ENCODE data around the gene AP4B1. TPM values are rescaled to one million over a fixed set of nuclear protein-coding genes. Genes with fewer than 3 reads are reported as not detected.

Gene AP4B1
- polyA plus RNA-seq, 1 donor from 2014 or later: 178 TPM

GRCh38 chr1:113916974-113917373, 12.4 kb upstream of the AP4B1 start (continued):
- TF ChIP-seq EZH2 (IDR thresholded peaks at IDR 0.05; ENCODE audit: borderline replicate concordance, insufficient read depth, low read length, poor library complexity, severe bottlenecking) (no peak), TAF1 (IDR thresholded peaks at IDR 0.05; ENCODE audit: low read depth) (no peak)

DNA sequence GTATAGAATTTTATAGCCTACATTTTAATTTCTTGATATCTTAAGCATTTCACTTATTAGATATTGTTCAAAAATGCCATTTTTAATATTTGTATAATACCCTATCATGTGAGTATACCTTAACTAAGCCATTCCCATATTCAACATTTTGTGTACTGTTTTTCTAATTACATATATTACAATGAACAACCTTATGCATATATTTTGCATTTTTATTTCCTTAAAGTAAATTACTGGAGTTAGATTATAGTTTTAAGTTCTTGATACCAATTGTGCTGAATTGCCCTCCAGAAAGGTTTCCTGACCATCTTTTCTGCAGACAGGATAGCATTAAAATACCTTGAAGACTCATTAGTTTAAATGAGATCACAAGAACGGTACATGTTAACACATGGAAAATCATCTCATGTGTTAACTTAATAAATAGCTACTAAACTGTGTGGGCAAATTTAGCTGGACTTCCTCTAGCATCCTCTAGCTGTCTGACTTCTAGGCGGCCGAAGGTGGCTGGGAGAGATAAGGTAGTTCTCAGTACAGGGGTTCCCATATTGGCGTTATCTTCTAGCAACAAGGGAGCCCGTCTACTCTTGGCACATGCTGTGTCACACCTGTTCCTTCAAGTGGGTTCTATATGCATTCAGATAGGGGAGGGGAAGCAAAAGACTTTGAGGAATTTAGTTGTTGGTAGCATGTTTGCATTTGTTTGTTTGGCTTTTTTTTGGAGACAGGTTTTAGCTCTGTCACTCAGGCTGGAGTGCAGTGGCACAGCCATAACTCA, 9.5 kb upstream of the AP4B1 start:
- H3F3A ChIP-seq (ENCODE audit: insufficient read depth, low read length, poor library complexity, severe bottlenecking): no peaks in the 10 kb centered on the region
- H3K27me3 ChIP-seq (ENCODE audit: insufficient read depth, low read depth, low read length): no peaks in the 10 kb centered on the region
- H3K27ac ChIP-seq (ENCODE audit: low read length): no peak overlapping the region
- H3K4me2 ChIP-seq (ENCODE audit: low read length): no peak overlapping the region
- no peak overlapping the region for H3K9ac ChIP-seq (ENCODE audit: low read length)
- H2AFZ ChIP-seq (ENCODE audit: low read depth, low read length): no peak overlapping the region
- H3K9me2 ChIP-seq (ENCODE audit: insufficient read depth, low read length): no peaks in the 10 kb centered on the region
- no peak for TF ChIP-seq MXI1 (conservative IDR thresholded peaks at IDR 0.05; ENCODE audit: poor library complexity, severe bottlenecking)
- no peak for TF ChIP-seq TAF1 (IDR thresholded peaks at IDR 0.05; ENCODE audit: low read depth)
- TF ChIP-seq POLR2AphosphoS5 (IDR thresholded peaks at IDR 0.05): no peak
- TF ChIP-seq RAD21 (conservative IDR thresholded peaks at IDR 0.05): no peak
- no peak for TF ChIP-seq EP300 (conservative IDR thresholded peaks at IDR 0.05; ENCODE audit: poor library complexity, severe bottlenecking)
- TF ChIP-seq EZH2 (IDR thresholded peaks at IDR 0.05; ENCODE audit: borderline replicate concordance, insufficient read depth, low read length, poor library complexity, severe bottlenecking): no peak
- no peak for TF ChIP-seq REST (IDR thresholded peaks at IDR 0.05; ENCODE audit: borderline replicate concordance)
- TF ChIP-seq CTCF (IDR thresholded peaks at IDR 0.05; ENCODE audit: poor library complexity, severe bottlenecking): no peak
- TF ChIP-seq SMC3 (conservative IDR thresholded peaks at IDR 0.05; ENCODE audit: poor library complexity): no peak
- no peaks in the 10 kb centered on the region for H4K20me1 ChIP-seq (ENCODE audit: insufficient read depth)
- no peak overlapping the region for H3K4me3 ChIP-seq (ENCODE audit: low read length)
- no peaks in the 10 kb centered on the region for H3K79me2 ChIP-seq (replicated peaks; ENCODE audit: insufficient read depth, low read length)
- no peaks in the 10 kb centered on the region for H3K36me3 ChIP-seq (ENCODE audit: insufficient read depth, low read length)
- H3K9me3 ChIP-seq (ENCODE audit: low read length): no peaks in the 10 kb centered on the region

GRCh38 chr1:113913312-113913668, 8.7 kb upstream of the AP4B1 start:
- Histone ChIP-seq H2AFZ (ENCODE audit: low read depth, low read length) (no peak overlapping the region), H3K79me2 (replicated peaks; ENCODE audit: insufficient read depth, low read length) (no peaks in the 10 kb centered on the region), H3K27ac (ENCODE audit: low read length) (no peak overlapping the region), H4K20me1 (ENCODE audit: insufficient read depth) (no peaks in the 10 kb centered on the region), H3K4me2 (ENCODE audit: low read length) (no peak overlapping the region), H3K9me3 (ENCODE audit: low read length) (no peaks in the 10 kb centered on the region), H3K9me2 (ENCODE audit: insufficient read depth, low read length) (no peaks in the 10 kb centered on the region), H3K4me3 (ENCODE audit: low read length) (no peak overlapping the region), H3K27me3 (ENCODE audit: insufficient read depth, low read depth, low read length) (no peaks in the 10 kb centered on the region), H3K36me3 (ENCODE audit: insufficient read depth, low read length) (no peaks in the 10 kb centered on the region), H3F3A (ENCODE audit: insufficient read depth, low read length, poor library complexity, severe bottlenecking) (no peaks in the 10 kb centered on the region), H3K9ac (ENCODE audit: low read length) (no peak overlapping the region)
- TF ChIP-seq POLR2AphosphoS5 (IDR thresholded peaks at IDR 0.05): no peak
- TF ChIP-seq MXI1 (conservative IDR thresholded peaks at IDR 0.05; ENCODE audit: poor library complexity, severe bottlenecking): no peak
- TF ChIP-seq RAD21 (conservative IDR thresholded peaks at IDR 0.05): no peak

Data from neural cell (in vitro differentiated cells).